GM18520 (cell line): ENCODE measurements around the gene TBX3.

Source experiments
- ATAC-seq: cut with Tn5 transposase; IDR thresholded peaks from one replicate; pipeline ENCODE4 v1.9.1; 2021; ENCODE audit not compliant: unreplicated experiment

The TBX3 gene

GRCh38 chr12:114668886-114669288, 15.1 kb downstream of the TBX3 start:
- ATAC-seq = no peak

GRCh38 chr12:114668151-114668885, 15.7 kb downstream of the TBX3 start:
- no peak for ATAC-seq

DNA sequence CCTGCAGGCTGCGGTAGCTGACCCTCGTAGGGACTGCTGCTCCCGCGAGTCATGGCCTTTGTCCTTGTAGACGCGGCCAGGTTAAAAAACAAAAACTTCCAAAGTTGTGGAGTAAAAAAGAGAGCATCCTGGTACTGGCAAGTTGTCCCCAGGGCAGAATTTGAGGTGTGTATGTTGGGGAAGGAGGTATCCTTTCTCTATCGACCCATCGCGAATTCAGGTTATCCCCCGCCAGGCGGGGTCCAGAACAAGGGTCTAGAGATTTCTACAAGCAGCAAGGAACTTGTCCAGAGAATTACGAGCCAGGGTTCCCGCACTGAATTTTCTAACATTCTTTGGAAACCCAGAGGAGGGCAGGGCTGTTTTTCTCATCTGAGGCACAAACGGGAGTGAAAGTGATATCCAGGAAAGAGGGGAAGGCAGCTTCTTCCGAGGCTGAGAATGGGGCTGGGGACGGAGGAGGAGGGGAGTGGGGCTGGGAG, 16.3 kb downstream of the TBX3 start:
- ATAC-seq = no peak

DNA sequence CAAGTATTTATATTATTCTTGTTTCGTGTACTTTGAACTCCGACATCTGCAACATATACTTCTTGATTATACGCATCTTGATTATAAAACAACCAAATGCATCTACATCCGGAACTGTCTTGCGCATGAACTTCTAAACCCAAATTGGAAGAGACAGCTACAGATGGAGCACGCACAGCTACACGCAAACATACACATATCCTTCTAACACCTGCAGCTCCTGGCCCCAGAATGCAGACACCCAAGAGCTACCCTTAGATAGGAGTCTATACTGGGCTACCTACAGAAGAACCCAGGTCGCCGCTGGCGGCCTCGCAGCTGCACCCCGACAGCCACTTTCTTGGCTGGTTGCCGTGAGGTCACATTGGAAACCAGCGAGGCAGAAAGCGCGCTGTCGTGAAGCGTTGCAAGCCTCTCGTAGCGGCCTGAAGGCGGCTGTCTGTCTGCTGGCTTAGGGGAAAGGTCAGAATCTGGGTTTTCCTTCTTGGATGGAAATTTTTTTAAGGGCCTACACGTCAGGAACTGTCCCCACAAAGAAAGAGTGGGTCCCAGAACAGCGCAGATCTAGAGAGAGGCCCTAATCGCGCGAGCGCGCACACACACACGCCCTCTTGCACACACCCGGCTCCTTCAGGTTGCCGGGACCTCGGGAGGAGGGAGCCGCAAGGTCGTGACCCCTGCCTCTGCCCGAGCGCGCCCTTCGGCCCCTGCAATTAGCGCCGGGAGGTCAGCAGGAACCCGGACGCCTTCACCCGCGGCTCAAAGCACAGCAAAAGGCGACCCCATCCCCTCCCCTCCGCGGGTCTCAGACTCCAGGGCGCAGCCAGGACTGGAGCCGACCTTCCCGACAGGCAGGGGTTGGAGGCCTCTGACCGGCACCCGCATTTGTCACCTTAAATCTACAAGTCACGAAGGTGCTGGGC, 17.0 kb downstream of the TBX3 start:
- no peak for ATAC-seq

DNA sequence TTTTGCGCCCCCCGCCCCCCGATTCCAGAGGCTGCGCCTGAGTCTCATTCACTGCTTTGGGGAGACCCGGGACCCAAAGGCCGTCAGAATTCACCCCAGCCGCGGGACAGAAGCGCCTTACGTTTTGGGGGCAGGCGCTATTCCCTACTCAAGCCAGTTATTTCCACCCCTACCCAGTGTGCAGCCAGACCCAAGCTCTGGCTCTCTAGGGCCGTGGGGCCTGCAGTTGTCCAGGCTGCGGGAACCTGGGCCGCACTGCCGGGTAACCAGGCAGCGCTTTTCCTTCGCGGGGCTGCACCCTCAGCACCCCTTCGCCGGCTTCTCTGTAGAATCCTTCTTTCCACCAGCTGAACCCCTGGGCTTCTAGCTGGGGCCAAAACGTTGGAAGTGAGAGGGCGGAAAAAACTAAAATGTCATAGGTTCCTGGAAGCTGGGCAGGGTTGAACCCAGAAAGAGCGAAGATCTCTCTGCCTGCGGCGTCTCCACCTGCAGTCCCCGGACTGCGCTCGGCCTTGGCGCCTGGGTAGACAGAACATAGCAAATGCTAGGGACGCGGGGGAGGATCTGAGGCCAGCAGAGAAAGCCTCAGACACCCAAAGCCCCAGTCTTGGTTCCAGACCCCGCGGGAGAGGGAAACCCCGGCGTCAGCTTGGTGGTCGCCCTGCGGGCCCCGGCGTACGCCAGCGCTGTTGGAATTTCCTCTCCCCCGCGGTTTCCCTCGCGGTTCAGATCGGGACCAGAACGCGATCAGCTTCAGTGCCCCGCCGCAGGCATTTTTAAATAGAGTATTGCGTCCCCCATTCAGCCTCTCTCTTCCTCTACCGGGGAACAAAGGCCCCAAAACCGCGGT, 18.3 kb downstream of the TBX3 start:
- no peak for ATAC-seq

GRCh38 chr12:114664651-114665320, 19.2 kb downstream of the TBX3 start:
- no peak for ATAC-seq

DNA sequence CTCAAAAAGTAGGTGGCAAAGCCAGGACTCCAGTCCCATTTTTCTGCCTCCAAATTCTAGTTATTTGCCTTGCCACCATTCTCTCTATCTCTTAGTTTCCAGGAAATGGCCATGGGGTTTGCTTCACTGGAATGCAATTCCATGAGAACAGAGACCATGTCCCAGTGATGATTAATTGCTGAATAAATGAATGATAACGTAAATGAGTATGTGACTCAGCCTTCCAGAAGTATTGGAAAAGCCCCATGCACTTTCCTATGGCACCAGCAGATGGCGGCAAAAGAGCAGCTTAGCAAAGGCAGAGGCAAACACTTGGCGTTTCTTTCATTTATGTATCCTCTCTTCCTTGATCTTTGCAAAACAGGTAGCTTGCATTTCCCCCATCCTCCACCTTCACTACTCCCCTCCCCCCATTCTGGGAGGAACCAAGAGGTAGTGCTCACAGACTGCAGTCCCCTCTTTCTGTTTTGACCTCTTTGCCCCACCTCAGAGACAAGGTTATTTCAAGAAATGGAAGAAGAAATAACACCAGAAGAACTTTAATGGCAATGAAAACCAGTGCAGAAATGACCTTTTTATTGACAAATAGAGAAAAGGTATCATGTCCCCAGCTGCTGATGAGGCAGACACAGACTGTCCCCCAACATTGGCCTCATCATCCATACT, 21.3 kb downstream of the TBX3 start:
- ATAC-seq = no peak

DNA sequence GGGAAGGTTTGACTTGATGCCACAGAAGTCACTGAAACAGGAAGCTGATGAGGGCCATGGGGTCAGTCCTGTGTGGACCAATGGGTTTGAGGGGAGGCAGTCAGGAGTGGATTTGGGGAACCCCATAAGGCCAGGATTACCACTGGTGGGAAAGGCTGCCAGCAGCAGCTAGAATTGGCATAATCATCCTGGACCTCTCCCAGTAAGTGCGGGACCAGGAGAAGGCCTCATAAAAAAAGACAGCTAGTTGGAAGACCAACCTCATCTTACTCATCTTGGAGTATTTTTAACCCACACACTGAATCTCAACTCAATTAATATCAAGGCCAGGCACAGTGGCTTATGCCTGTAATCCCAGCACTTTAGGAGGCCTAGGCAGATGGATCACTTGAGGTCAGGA, 22.7 kb downstream of the TBX3 start:
- no peak for ATAC-seq

GRCh38 chr12:114659084-114659483, 24.9 kb downstream of the TBX3 start:
- ATAC-seq = no peak

GRCh38 chr12:114658002-114658441, 26.0 kb downstream of the TBX3 start:
- ATAC-seq = no peak

DNA sequence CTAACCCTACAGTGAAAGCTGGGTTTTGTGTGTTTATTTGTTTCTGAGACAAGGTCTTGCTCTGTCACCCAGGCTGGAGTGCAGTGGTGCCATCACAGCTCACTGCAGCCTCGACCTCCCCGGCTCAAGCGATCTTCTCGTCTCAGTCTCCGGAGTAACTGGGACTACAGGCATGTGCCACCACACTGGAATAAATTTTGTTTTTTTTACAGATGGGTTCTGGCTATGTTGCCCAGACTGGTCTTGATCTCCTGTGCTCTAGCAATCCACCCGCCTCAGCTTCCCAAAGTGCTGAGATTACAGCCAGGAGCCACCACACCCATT, 26.4 kb downstream of the TBX3 start:
- no peak for ATAC-seq

DNA sequence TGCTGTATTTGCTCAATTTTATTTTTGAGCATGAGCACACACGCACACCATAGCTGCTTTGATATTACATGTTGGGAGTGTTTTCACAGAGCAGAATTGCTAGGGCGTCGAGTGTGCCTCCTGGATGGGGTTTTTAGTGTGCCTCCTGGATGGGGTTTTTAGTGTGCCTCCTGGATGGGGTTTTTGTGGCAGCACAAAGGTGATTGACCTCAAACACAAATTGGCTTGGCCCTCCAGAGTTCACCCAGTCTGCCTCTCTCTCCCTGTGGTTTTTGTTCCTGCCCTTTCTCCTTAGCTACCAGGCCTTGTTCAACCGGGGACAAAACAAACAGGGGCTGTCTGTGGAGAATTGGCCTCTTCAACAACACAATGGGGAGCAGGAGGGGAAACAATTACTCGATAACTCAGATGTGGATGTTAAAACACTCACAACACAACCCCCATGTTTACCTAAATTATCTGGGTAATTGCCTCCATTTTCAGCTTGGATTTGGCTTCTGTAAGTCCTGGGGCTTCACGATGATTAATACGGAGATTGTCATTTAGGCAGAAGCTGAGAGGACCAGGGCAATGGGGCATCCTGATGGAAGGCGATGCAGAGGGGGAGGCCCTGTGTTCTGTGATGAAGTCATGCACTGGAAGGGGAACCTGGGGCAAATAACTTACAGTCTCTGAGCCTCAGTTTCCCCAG, 26.9 kb downstream of the TBX3 start:
- no peak for ATAC-seq

- no peak for ATAC-seq
These were observed 27.8 kb downstream of the TBX3 start for GRCh38 chr12:114655934-114656749.

GRCh38 chr12:114649585-114649984, 34.4 kb downstream of the TBX3 start:
- ATAC-seq = no peak

DNA sequence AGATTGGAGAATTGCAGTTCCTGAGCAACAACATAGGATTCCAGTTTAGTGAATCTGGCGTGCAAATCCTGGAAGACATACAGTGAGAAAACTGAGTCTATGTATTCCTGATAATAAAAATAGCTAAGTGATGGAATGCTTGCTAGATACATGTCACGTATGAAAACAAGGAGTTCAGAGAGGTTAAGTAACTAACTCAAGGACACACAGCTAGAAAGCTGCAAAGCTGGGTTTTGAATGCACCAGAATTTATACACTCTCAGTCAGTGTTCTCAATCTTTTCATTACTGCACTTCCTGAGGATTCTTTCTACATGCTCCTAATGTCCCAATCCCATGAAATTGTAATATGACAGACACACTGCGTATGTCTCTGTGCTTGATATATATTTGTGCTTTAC, 35.3 kb downstream of the TBX3 start:
- ATAC-seq = no peak

DNA sequence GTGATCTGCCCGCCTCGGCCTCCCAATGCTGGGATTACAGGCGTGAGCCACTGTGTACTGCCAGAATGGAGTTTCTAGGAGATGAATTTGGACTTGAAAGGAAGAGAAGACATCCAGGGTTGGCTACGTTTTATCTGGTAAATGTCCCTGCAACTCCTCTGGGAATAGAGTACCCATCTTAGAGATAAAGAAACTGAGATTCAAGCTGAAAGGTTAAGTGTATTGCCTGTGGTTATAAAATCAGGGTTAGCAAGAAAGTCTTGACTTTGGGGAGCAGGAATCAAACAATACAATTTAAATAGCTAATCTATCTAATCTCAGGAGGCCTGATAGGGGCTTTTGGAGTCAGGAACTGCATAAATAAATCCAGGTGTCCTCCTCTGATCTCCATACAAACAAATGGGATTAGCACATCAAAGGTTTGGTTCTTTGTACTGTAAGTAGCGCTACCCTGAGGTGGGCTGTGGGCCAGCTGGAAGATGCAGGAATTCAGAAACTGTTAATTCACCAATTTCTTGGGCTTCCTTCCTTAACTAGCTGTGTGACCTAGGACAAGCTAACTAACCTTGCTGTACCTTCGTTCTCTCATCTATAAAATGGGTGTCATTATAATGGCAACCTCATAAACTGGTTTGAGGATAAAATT, 45.1 kb downstream of the TBX3 start:
- no peak for ATAC-seq

DNA sequence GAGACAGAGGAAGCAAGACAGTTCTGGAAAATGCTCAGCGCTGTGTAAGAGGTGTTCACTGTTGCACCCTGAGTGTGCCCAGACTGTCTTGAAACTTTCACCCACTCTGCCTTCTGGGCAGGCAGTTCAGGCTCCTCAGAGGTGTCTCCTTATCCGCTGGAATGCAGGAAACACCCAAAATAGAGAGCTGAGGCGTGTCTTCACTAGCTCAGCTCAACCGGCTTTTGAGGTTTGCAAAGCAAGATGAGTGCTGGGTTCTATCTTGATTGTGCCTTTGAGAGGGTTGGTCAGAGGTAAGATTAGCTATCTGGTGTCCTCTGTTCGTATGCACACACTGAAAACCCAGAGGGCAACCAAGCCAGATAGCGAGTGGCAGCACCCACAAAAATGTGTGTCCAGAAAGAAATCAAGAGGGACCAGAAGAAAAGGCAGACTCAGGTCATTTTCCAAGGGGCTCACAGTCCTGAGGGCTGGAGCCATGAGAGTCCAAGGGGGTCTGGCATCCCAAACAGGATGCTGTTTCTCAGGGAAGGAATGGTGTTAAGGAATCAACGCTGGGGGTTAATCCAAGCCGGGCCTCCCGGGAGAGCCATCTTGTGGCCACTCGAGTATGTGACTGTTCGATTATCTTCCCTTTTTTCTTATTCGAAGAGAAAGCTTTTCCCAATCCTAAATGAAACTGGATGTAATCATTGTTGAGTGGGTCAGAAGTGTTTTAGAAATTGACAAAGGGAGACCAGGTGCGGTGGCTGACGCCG, 47.1 kb downstream of the TBX3 start:
- ATAC-seq = no peak

DNA sequence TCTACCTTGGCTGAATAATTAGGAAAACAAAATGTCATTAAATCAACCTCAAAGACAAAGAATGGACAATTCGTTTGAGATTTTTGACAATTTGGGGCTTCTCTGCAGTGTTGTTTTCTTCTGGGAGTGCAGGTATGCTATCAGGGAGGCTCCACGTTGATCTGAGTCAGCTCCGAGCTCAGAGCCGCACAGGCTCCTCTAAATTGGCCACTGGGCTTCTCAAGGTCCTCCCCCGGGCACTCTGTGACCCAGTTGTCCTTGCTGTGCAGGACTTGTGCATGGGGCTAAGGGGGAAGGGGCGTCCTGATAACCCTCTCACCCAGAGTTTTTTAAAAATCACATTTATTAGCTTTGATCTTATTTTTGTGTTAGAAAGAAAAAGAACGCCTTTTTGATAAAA, 52.7 kb downstream of the TBX3 start:
- ATAC-seq = no peak
